Stimulated activated CD8-positive, alpha-beta memory T cell treated with anti-CD3 and anti-CD28 coated beads, Interleukin-7, amount 100 ng/mL, for 1 hour (primary cell): ENCODE data around the gene LMAN1L.
A peak's percentile ranks its signal among the peaks of the same experiment; 100 is the strongest.

Experiments used
- DNase-seq, 2 donors: peaks; one replicate each; pipeline ENCODE4 v3.0.0-alpha.2; 2020; ENCODE audit warnings: low read depth in 2 of 2

The LMAN1L gene

GRCh38 chr15:74816624-74817369, 4.2 kb downstream of the LMAN1L start:
- no peak for DNase-seq

- no peak for DNase-seq
Measured at GRCh38 chr15:74817370-74817737, 4.7 kb downstream of the LMAN1L start.

- no peak for DNase-seq
Measured at GRCh38 chr15:74820056-74820455, 7.4 kb downstream of the LMAN1L start.

- DNase-seq, result no peak
Measured at GRCh38 chr15:74821091-74821789, 8.6 kb downstream of the LMAN1L start.

- DNase-seq, result no peak
Measured at GRCh38 chr15:74821790-74822158, 9.1 kb downstream of the LMAN1L start.

GRCh38 chr15:74822233-74822632, 9.6 kb downstream of the LMAN1L start:
- DNase-seq, result no peak

- no peak for DNase-seq
Measured at GRCh38 chr15:74823324-74823723, 10.7 kb downstream of the LMAN1L start.

GRCh38 chr15:74824976-74825375, 12.3 kb downstream of the LMAN1L start:
- no peak for DNase-seq

- DNase-seq, result no peak
Measured at GRCh38 chr15:74825866-74826265, 13.2 kb downstream of the LMAN1L start.

- peak in 1 of 2 donors; percentile 19 for DNase-seq
Measured at GRCh38 chr15:74826364-74826819, 13.8 kb downstream of the LMAN1L start, which contains the start of gene CPLX3. TSS of gene CPLX3 (plus strand) at chr15:74826627. CDS start at chr15:74826704, 77 bp downstream.

GRCh38 chr15:74826921-74827320, 14.3 kb downstream of the LMAN1L start:
- no peak for DNase-seq

- DNase-seq, result no peak
Measured at GRCh38 chr15:74827614-74828013, 15.0 kb downstream of the LMAN1L start.

- DNase-seq, result no peak
Measured at GRCh38 chr15:74828835-74829234, 16.2 kb downstream of the LMAN1L start.

GRCh38 chr15:74829486-74829885, 16.9 kb downstream of the LMAN1L start:
- no peak for DNase-seq

- DNase-seq, result no peak
Measured at GRCh38 chr15:74829991-74830390, 17.4 kb downstream of the LMAN1L start.

- no peak for DNase-seq
Measured at GRCh38 chr15:74830868-74831267, 18.2 kb downstream of the LMAN1L start.

- DNase-seq, result no peak
Measured at GRCh38 chr15:74831813-74832495, 19.3 kb downstream of the LMAN1L start.

GRCh38 chr15:74832826-74833225, 20.2 kb downstream of the LMAN1L start:
- no peak for DNase-seq

GRCh38 chr15:74833376-74834107, 20.9 kb downstream of the LMAN1L start:
- DNase-seq, result no peak

- no peak for DNase-seq
Measured at GRCh38 chr15:74835312-74835823, 22.7 kb downstream of the LMAN1L start.

- no peak for DNase-seq
Measured at GRCh38 chr15:74836846-74837245, 24.2 kb downstream of the LMAN1L start.
